Measurements from ENCODE around the gene NR2F2.

NR2F2 gene

DNA sequence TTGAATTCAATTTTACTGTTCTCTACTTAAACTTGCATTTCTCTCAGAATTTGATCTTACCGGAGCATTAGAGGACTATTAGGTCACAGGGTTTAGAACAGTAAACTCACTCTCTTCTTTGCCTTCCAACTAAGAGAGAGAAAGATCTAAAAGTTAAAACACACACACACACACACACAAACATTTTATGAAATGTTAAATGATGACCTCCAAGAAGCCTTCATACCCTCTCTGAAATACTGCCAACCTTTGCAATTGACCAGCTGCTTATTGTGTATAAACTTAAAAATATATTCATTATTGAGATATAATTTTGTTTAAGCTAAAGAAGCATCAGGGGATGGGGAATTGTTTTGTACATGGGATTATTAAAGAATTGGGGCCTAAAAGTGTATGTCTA, 15.5 kb upstream of the NR2F2 start:
- no peaks in the 10 kb centered on the region for H3K9me3 ChIP-seq (ENCODE audit: control insufficient read depth in 5 of 5, low read length in 5 of 5)
- H3K27me3 ChIP-seq (ENCODE audit: control insufficient read depth in 5 of 5, insufficient read depth in 4 of 5, low read length in 5 of 5): peaks cover 0 to 3% (median 0%) of the 10 kb centered on the region in 5 donors
- H3K36me3 ChIP-seq (ENCODE audit: control insufficient read depth in 5 of 5, insufficient read depth in 5 of 5, low read length in 5 of 5): no peaks in the 10 kb centered on the region
- no peak overlapping the region for H3K9ac ChIP-seq (ENCODE audit: low read length in 5 of 5)
- H3K4me3 ChIP-seq (ENCODE audit: low read depth in 1 of 5, low read length in 5 of 5): no peak overlapping the region
- H3K27ac ChIP-seq (ENCODE audit: low read depth, low read length): no peak overlapping the region
- peaks cover 0 to 10% (median 2%) of the 10 kb centered on the region in 5 donors for H3K4me1 ChIP-seq (ENCODE audit: control insufficient read depth in 5 of 5, insufficient read depth in 5 of 5, low read length in 5 of 5)

DNA sequence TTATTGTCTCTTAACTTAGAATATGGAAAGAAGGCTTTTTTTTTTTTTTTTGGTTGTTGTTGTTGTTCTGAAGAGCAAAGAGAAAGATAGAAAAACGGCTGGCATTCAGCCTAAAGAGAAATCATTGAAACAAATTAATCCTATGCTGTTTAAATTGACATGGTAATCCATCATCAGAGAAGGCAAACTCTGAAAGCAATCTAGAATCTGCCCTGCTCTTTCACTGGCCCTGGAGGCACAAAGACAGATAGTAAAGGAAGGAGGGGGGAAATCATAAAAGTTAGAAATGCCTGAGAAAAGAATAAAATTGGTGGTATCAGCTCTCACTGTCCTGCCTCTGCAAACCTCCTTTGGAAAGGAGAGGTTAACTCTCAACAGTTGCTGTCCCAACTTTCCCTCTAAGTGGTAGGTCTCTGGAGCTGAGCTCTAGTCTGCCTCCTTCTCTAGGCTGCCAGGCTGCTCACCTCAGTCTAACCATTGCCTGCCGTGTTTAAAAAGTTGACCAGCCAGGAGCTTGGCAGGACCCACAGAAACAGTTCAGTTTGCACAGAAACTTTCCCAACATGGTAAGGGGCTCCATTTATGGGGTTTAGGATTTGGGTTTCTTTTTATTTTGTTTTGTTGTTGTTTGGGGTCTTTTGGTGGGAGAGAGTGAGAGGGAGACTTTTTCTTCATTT, 13.4 kb upstream of the NR2F2 start:
- peaks cover 0 to 16% (median 11%) of the 10 kb centered on the region in 5 donors for H3K4me1 ChIP-seq (ENCODE audit: control insufficient read depth in 5 of 5, insufficient read depth in 5 of 5, low read length in 5 of 5)
- no peak overlapping the region for H3K27ac ChIP-seq (ENCODE audit: low read depth, low read length)
- H3K4me3 ChIP-seq (ENCODE audit: low read depth in 1 of 5, low read length in 5 of 5): no peak overlapping the region
- H3K27me3 ChIP-seq (ENCODE audit: control insufficient read depth in 5 of 5, insufficient read depth in 4 of 5, low read length in 5 of 5): peaks cover 0 to 8% (median 6%) of the 10 kb centered on the region in 5 donors
- no peaks in the 10 kb centered on the region for H3K36me3 ChIP-seq (ENCODE audit: control insufficient read depth in 5 of 5, insufficient read depth in 5 of 5, low read length in 5 of 5)
- H3K9ac ChIP-seq (ENCODE audit: low read length in 5 of 5): no peak overlapping the region
- no peaks in the 10 kb centered on the region for H3K9me3 ChIP-seq (ENCODE audit: control insufficient read depth in 5 of 5, low read length in 5 of 5)

DNA sequence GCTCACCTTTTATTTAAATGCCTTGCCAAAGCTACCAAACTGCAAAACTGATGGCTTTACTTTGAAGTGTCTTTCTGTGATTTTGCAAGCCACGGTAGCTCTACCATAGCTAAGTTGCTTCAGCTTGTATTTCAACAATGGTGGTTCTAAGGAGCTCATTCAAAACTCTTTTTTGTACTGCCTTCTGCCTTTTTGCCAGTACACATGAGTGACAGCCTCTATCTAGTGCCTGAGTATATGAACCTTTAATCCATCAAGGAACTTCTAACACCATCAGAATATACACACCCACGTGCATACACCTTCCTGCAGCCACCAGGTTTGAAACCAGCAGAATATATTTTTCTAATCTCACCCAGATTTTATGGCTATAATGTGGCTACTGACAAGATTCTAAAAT, 10.4 kb upstream of the NR2F2 start:
- Histone ChIP-seq H3K9ac (ENCODE audit: low read length in 5 of 5) (no peak overlapping the region), H3K4me1 (ENCODE audit: control insufficient read depth in 5 of 5, insufficient read depth in 5 of 5, low read length in 5 of 5) (peaks cover 0 to 44% (median 27%) of the 10 kb centered on the region in 5 donors), H3K4me3 (ENCODE audit: low read depth in 1 of 5, low read length in 5 of 5) (no peak overlapping the region), H3K36me3 (ENCODE audit: control insufficient read depth in 5 of 5, insufficient read depth in 5 of 5, low read length in 5 of 5) (no peaks in the 10 kb centered on the region), H3K27ac (ENCODE audit: low read depth, low read length) (no peak overlapping the region), H3K9me3 (ENCODE audit: control insufficient read depth in 5 of 5, low read length in 5 of 5) (no peaks in the 10 kb centered on the region), H3K27me3 (ENCODE audit: control insufficient read depth in 5 of 5, insufficient read depth in 4 of 5, low read length in 5 of 5) (peaks cover 0 to 22% (median 8%) of the 10 kb centered on the region in 5 donors)

DNA sequence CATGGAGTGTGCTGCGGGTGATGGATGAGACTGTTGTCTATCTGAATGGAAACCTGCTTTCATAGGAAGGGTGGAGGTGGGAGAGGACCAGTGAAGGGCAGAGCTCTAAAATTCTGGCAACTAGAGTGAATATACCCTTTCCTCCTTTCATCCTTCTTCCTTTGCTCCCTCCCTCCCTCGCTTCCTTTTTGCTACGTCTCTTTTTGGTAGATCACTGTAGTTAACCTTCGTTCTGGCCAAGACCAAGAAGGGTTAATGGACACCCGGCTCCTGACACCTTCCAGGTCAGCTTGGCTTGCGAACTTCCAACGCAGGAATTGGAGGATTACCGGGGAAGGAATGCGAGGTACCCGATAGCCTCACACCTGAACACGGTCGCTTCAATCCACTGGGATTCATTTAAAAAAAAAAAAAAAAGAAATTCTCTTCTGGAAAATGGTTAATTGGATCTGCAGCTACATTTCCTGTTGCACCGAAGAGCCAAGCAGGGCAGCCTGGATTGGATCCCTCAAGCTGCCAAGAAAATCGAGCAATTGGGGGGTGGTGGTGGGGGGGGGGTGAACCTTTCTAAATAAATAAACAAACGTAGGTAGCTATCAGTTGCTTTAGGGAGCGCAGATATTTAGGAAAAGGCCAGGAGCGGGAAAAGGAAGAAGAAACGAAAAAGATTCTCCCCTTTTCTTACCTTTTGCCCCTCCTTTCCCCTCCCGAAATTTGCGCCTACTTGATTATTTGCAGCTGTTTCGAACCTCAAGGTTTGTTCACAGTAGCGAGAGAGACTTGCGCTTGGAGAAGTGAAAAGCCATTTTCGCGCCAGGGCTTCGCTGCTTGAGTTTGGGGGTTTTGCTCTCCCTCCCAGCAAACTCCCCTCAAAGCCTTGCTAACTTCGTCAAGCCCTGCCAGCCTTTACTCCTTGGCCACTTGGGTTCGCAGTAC, 9.5 kb upstream of the NR2F2 start:
- H3K9me3 ChIP-seq (ENCODE audit: control insufficient read depth in 5 of 5, low read length in 5 of 5): no peaks in the 10 kb centered on the region
- peak overlapping the region; percentile 37 for H3K27ac ChIP-seq (ENCODE audit: low read depth, low read length)
- peak overlapping the region; percentile 66 to 77 (median 70) for H3K4me3 ChIP-seq (ENCODE audit: low read depth in 1 of 5, low read length in 5 of 5)
- peaks cover 0 to 52% (median 33%) of the 10 kb centered on the region in 5 donors for H3K4me1 ChIP-seq (ENCODE audit: control insufficient read depth in 5 of 5, insufficient read depth in 5 of 5, low read length in 5 of 5)
- H3K36me3 ChIP-seq (ENCODE audit: control insufficient read depth in 5 of 5, insufficient read depth in 5 of 5, low read length in 5 of 5): no peaks in the 10 kb centered on the region
- H3K9ac ChIP-seq (ENCODE audit: low read length in 5 of 5): peak overlapping the region in 3 of 5 donors; percentile 30 to 77 (median 70)
- peaks cover 3 to 22% (median 10%) of the 10 kb centered on the region in 5 donors for H3K27me3 ChIP-seq (ENCODE audit: control insufficient read depth in 5 of 5, insufficient read depth in 4 of 5, low read length in 5 of 5)

DNA sequence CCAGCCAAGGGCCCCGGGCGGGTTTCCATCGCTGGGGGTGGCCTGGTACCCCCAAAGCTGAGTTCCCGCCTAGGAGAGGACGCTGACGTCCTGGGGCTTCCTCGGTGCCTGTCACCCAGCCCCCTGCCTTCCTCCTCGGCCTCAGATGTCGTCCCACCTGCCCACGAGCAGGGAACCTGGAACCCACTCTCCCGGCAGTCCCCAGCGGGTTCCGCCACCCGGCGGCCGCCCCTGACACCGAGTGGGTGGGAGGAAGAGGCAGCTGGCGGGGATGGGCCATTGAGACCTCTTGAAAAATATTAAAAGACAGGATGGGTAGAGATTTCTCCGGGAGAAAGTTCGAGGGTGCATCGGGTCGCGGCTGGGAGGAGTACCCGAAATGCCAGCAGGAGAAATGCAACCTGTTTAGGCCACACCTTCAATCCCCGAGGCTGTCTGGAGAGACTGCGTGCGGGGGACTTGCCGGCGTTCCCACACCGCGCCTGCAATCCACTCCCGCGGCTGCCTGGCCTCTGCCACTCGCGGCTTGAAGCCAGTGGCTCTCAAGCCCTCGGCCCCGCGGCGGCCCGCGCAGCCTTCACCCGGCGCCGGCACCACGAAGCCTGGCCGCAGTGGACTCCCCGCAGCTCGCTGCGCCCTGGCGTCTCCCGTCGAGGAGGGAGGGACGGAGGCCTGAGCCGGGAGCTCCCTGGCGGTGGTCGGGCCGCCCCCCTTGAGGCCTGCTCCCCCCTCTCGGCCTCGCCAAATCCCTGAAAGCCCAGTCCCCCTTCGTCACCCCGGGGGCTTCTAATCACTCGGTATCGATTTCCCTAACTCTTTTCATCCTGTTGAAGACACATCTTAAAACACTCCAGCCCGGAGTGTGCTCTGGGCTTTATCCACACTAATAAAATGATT, 8.6 kb upstream of the NR2F2 start:
- Histone ChIP-seq H3K9ac (ENCODE audit: low read length in 5 of 5) (peak overlapping the region in 3 of 5 donors; percentile 30 to 77 (median 70)), H3K36me3 (ENCODE audit: control insufficient read depth in 5 of 5, insufficient read depth in 5 of 5, low read length in 5 of 5) (no peaks in the 10 kb centered on the region), H3K4me1 (ENCODE audit: control insufficient read depth in 5 of 5, insufficient read depth in 5 of 5, low read length in 5 of 5) (peaks cover 0 to 61% (median 42%) of the 10 kb centered on the region in 5 donors), H3K27ac (ENCODE audit: low read depth, low read length) (peak overlapping the region; percentile 37), H3K27me3 (ENCODE audit: control insufficient read depth in 5 of 5, insufficient read depth in 4 of 5, low read length in 5 of 5) (peaks cover 3 to 22% (median 10%) of the 10 kb centered on the region in 5 donors), H3K9me3 (ENCODE audit: control insufficient read depth in 5 of 5, low read length in 5 of 5) (no peaks in the 10 kb centered on the region), H3K4me3 (ENCODE audit: low read depth in 1 of 5, low read length in 5 of 5) (peak overlapping the region; percentile 66 to 77 (median 70))

DNA sequence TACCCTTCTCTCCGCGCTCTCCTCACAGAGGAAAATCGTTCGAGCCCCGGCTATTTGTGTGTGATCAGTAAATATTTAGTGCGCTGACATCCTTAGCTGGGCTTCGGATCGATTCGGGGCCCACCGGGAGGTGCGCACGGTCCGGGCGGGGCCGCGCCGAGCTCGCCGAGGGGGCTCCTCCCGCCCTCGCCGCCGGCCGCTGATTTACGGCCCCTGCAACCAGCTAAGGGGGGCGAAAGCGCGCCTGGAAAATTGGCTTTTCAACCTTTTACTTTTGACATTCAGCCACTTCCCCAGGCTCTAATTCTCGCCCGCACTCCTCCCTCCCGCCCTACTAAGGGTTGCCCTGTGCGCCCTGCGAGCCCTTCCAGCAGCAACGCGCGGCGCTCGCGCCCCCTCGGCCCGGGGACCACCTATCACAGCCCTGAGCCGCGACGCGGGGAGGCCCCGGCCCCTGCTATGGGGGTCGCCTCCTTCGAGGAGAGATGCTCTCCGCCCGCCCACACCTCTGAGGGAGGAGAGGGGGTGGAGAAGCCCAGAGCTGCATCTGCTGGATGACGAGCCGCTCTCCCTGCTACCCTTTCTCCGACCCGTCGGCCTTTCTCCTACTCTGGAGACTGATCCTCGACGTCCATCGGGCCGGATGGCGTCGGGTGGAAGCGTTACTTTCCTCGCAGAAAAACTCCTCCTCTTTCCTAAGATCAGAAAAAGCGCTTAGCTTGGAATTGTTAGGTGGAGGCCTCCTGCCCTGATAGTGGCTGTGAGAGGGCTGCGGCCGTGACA, 7.8 kb upstream of the NR2F2 start:
- no peaks in the 10 kb centered on the region for H3K9me3 ChIP-seq (ENCODE audit: control insufficient read depth in 5 of 5, low read length in 5 of 5)
- peaks cover 0 to 65% (median 45%) of the 10 kb centered on the region in 5 donors for H3K4me1 ChIP-seq (ENCODE audit: control insufficient read depth in 5 of 5, insufficient read depth in 5 of 5, low read length in 5 of 5)
- peak overlapping the region; percentile 66 to 77 (median 69) for H3K4me3 ChIP-seq (ENCODE audit: low read depth in 1 of 5, low read length in 5 of 5)
- H3K27me3 ChIP-seq (ENCODE audit: control insufficient read depth in 5 of 5, insufficient read depth in 4 of 5, low read length in 5 of 5): peaks cover 3 to 19% (median 10%) of the 10 kb centered on the region in 5 donors
- H3K36me3 ChIP-seq (ENCODE audit: control insufficient read depth in 5 of 5, insufficient read depth in 5 of 5, low read length in 5 of 5): no peaks in the 10 kb centered on the region
- H3K27ac ChIP-seq (ENCODE audit: low read depth, low read length): peak overlapping the region; percentile 55
- H3K9ac ChIP-seq (ENCODE audit: low read length in 5 of 5): peak overlapping the region in 1 of 5 donors; percentile 28

DNA sequence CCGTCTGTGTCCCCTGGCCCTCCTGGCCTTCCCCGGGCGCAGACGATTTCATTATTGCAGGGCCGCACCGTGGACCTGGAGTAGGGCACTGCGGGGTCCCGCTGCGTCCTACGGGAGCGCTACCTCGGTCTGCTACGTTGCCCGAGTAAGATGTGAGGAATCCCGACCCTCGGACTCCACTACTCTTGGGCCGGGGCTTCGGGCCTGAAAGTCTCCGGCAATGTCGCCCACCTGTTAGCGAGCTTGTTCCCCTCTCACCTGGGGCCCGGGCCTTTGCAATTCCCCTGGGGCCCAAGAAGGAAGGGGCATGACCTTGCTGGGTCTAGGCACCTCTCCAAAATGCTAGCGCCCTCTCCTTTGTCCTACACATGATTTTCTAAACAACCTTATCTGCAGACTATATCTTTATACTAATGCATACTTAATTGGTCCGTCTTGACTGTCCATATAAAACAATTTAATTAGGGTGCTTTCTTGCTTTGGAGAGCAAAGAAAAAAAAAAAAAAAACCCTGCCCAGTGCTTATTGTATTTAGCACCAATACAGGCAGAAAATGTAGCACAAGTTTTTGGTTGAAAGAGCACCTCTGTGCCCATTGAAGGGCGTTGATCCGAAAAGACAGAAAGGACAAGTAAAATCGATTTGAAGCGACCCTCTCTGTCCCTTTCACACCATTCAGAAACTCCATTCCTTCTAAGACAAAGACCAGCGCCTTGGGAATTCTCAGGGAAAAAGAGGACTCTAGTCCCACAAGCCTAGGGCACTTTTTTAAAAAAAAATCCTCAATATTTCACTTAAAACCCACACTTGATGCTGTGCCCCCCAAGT, 7.0 kb upstream of the NR2F2 start:
- H3K9ac ChIP-seq (ENCODE audit: low read length in 5 of 5): no peak overlapping the region
- no peaks in the 10 kb centered on the region for H3K36me3 ChIP-seq (ENCODE audit: control insufficient read depth in 5 of 5, insufficient read depth in 5 of 5, low read length in 5 of 5)
- peak overlapping the region in 1 of 5 donors; percentile 71 for H3K4me3 ChIP-seq (ENCODE audit: low read depth in 1 of 5, low read length in 5 of 5)
- peak overlapping the region; percentile 55 for H3K27ac ChIP-seq (ENCODE audit: low read depth, low read length)
- H3K4me1 ChIP-seq (ENCODE audit: control insufficient read depth in 5 of 5, insufficient read depth in 5 of 5, low read length in 5 of 5): peaks cover 0 to 72% (median 48%) of the 10 kb centered on the region in 5 donors
- no peaks in the 10 kb centered on the region for H3K9me3 ChIP-seq (ENCODE audit: control insufficient read depth in 5 of 5, low read length in 5 of 5)
- H3K27me3 ChIP-seq (ENCODE audit: control insufficient read depth in 5 of 5, insufficient read depth in 4 of 5, low read length in 5 of 5): peaks cover 3 to 19% (median 10%) of the 10 kb centered on the region in 5 donors

- Histone ChIP-seq H3K27ac (ENCODE audit: low read depth, low read length) (peak overlapping the region; percentile 55), H3K9me3 (ENCODE audit: control insufficient read depth in 5 of 5, low read length in 5 of 5) (no peaks in the 10 kb centered on the region), H3K27me3 (ENCODE audit: control insufficient read depth in 5 of 5, insufficient read depth in 4 of 5, low read length in 5 of 5) (peaks cover 3 to 19% (median 11%) of the 10 kb centered on the region in 5 donors), H3K36me3 (ENCODE audit: control insufficient read depth in 5 of 5, insufficient read depth in 5 of 5, low read length in 5 of 5) (no peaks in the 10 kb centered on the region), H3K4me1 (ENCODE audit: control insufficient read depth in 5 of 5, insufficient read depth in 5 of 5, low read length in 5 of 5) (peaks cover 0 to 73% (median 48%) of the 10 kb centered on the region in 5 donors), H3K4me3 (ENCODE audit: low read depth in 1 of 5, low read length in 5 of 5) (peak overlapping the region in 1 of 5 donors; percentile 17), H3K9ac (ENCODE audit: low read length in 5 of 5) (no peak overlapping the region)
Observed at GRCh38 chr15:96324192-96324895, 6.2 kb upstream of the NR2F2 start.
